Coronary artery (tissue), 2 donors: ENCODE measurements around the gene C6orf141.

Experiments used
- DNase-seq: peaks from one replicate; pipeline ENCODE4 v3.0.0-alpha.2; 2017; ENCODE audit warnings: low spot score
- H3K27ac ChIP-seq, 2 donors: fragments of 200-600 bp; sonication (generic); one replicate each; pipeline ENCODE4 v1.5.1; 2016 to 2019
- H3K4me3 ChIP-seq: fragments of 200-600 bp; sonication (generic); 2 replicates; pipeline ENCODE4 v1.5.1; 2016; ENCODE audit warnings: mild to moderate bottlenecking, moderate library complexity
- CTCF ChIP-seq: fragments of 200-600 bp; sonication (generic); IDR thresholded peaks from one replicate; pipeline ENCODE4 v1.5.1; 2019; ENCODE audit warnings: antibody characterized with exemption

The C6orf141 gene

GRCh38 chr6:49524541-49524940 is 25.9 kb upstream of the C6orf141 start:
- no peak for DNase-seq
- TF ChIP-seq CTCF = no peak
- H3K4me3 ChIP-seq = no peak overlapping the region
- H3K27ac ChIP-seq = no peak overlapping the region

- no peak for TF ChIP-seq CTCF
- H3K27ac ChIP-seq = no peak overlapping the region
- no peak for DNase-seq
Measured at GRCh38 chr6:49526598-49526997, 23.9 kb upstream of the C6orf141 start.

GRCh38 chr6:49527320-49527719 is 23.1 kb upstream of the C6orf141 start:
- DNase-seq = no peak
- TF ChIP-seq CTCF = no peak
- Histone ChIP-seq H3K27ac (no peak overlapping the region), H3K4me3 (no peak overlapping the region)

More at GRCh38 chr6:49526598-49526997, 23.9 kb upstream of the C6orf141 start:
- no peak overlapping the region for H3K4me3 ChIP-seq

GRCh38 chr6:49528571-49528970 is 21.9 kb upstream of the C6orf141 start:
- Histone ChIP-seq H3K4me3 (no peak overlapping the region), H3K27ac (no peak overlapping the region)
- DNase-seq = no peak
- TF ChIP-seq CTCF = no peak

- DNase-seq = no peak
- TF ChIP-seq CTCF = no peak
- H3K27ac ChIP-seq = no peak overlapping the region
- no peak overlapping the region for H3K4me3 ChIP-seq
Measured at GRCh38 chr6:49530141-49530776, 20.2 kb upstream of the C6orf141 start.

- TF ChIP-seq CTCF = peak; percentile 27
- DNase-seq = no peak
- Histone ChIP-seq H3K4me3 (no peak overlapping the region), H3K27ac (no peak overlapping the region)
Measured at GRCh38 chr6:49531774-49532569, 18.5 kb upstream of the C6orf141 start.

GRCh38 chr6:49535795-49536194 is 14.7 kb upstream of the C6orf141 start:
- Histone ChIP-seq H3K4me3 (no peak overlapping the region), H3K27ac (no peak overlapping the region)
- TF ChIP-seq CTCF = no peak
- DNase-seq = no peak
